Hematopoietic multipotent progenitor cell treated with erythropoietin and hydrocortisone succinate and interleukin-3 and kit ligand, for 15 days (in vitro differentiated cells): ENCODE data around the gene GOLT1B.

ENCODE experiments used
- DNase-seq: peaks from one replicate; pipeline ENCODE4 v3.0.0-alpha.2; 2015; ENCODE audit warnings: low spot score

Gene GOLT1B

DNA sequence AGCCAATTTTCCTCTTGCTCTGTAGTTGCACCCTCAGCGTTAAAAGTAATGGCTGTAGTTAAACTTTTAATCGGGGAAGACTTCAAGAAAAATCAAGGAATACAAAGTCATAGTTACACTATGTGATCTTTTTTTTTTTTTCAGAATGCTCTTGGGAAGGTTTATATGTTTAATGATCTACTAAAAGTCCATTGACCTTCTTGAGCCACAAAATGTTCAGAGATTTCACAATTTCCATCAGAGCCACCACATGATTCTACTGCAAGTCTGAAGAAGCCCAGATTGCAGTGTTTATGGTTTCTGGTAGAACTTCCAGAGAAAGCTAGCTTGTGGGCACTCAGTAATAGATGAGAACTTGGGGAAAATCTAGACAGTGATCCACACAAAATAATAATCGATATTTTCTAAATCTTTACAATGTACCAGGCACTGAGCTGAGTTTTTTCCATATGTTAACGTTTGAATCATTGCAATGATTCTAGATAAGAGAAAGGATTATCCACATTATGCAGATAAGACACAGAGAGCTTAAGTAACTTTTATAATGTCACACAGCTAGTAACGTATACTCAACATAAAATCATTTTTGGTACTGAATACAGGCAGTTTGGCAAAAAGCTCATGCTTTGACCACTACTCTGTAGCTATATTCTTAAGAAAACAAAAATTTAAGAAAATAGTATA, 64.8 kb downstream of the GOLT1B start:
- no peak for DNase-seq

DNA sequence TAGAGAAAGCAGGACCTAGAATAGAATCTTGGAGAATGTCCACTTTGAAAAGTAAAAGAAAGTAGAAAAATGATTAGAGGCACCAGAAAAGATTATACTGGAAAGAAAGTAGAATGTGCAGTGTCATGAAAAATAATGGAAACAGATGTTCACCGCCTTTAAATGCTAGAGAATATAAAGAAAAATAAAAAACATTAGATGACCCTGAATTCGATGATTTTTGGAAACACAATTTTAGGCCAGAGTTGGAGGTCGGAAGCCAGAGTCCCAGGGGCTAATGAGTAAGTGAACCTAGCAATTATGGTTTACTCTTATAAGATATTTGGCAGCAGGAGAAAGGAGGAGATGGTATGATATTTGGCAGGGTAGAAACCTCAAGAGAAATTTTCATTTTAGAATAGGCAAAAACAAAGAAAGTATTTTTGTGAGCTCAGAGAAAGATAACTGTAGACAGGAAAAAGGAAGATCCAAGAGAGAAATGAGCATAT, 65.4 kb downstream of the GOLT1B start:
- DNase-seq = no peak
